Hematopoietic multipotent progenitor cell treated with erythropoietin and hydrocortisone succinate and interleukin-3 and kit ligand, for 8 days (in vitro differentiated cells): Measurements from ENCODE around the gene WLS.
"Not testable (repeated sequence)": the region's sequence is repeated elsewhere in the genome, so short reads cannot be mapped to it uniquely, and the experiment has no call there.

Source experiments
- DNase-seq: peaks from one replicate; pipeline ENCODE4 v3.0.0-alpha.2; 2015

The WLS gene

GRCh38 chr1:68197461-68197860, 34.9 kb downstream of the WLS start:
- no peak for DNase-seq

- DNase-seq, result no peak
These were observed 35.6 kb downstream of the WLS start for GRCh38 chr1:68196676-68197075.

- no peak for DNase-seq
These were observed 40.6 kb downstream of the WLS start for GRCh38 chr1:68191717-68192116.

GRCh38 chr1:68188644-68189340, 43.5 kb downstream of the WLS start:
- DNase-seq, result no peak

- DNase-seq, result no peak
These were observed 44.2 kb downstream of the WLS start for GRCh38 chr1:68188060-68188538.

GRCh38 chr1:68185743-68186142, 46.6 kb downstream of the WLS start:
- no peak for DNase-seq

- DNase-seq, result no peak
These were observed 48.4 kb downstream of the WLS start for GRCh38 chr1:68183895-68184294.

- DNase-seq, result no peak
These were observed 51.2 kb downstream of the WLS start for GRCh38 chr1:68181165-68181556.

- no peak for DNase-seq
These were observed 51.7 kb downstream of the WLS start for GRCh38 chr1:68180441-68181164.

GRCh38 chr1:68178821-68179490, 53.4 kb downstream of the WLS start:
- no peak for DNase-seq

GRCh38 chr1:68175621-68176398, 56.5 kb downstream of the WLS start:
- no peak for DNase-seq

- DNase-seq, result no peak
These were observed 57.6 kb downstream of the WLS start for GRCh38 chr1:68174738-68175113.

GRCh38 chr1:68173936-68174737, 58.2 kb downstream of the WLS start:
- no peak for DNase-seq

GRCh38 chr1:68173283-68173935, 58.9 kb downstream of the WLS start:
- no peak for DNase-seq

GRCh38 chr1:68171795-68172194, 60.5 kb downstream of the WLS start:
- not testable (repeated sequence) for DNase-seq

- DNase-seq, result no peak
These were observed 63.7 kb downstream of the WLS start for GRCh38 chr1:68168545-68169171.

GRCh38 chr1:68167211-68167610, 65.1 kb downstream of the WLS start:
- DNase-seq, result no peak

- no peak for DNase-seq
These were observed 66.0 kb downstream of the WLS start for GRCh38 chr1:68166348-68166747.

GRCh38 chr1:68165665-68166064, 66.7 kb downstream of the WLS start:
- DNase-seq, result no peak

GRCh38 chr1:68164918-68165317, 67.4 kb downstream of the WLS start:
- no peak for DNase-seq

GRCh38 chr1:68163220-68163619, 69.1 kb downstream of the WLS start:
- DNase-seq, result no peak
